ENCODE data around the gene ZNF134.
A peak's percentile ranks its signal among the peaks of the same experiment; 100 is the strongest.

Gene ZNF134

GRCh38 chr19:57613941-57614743 is at the start of gene ZNF134:
ZNF134 (plus strand) TSS chr19:57614242; CDS start chr19:57619469, 5,227 bp downstream.
- peak; percentile 75 to 79 for DNase-seq (ENCODE audit: low read depth in 2 of 2)

GRCh38 chr19:57566396-57567265 is 47.4 kb upstream of the ZNF134 start:
- no peak for DNase-seq (ENCODE audit: low read depth in 2 of 2)

- no peak for DNase-seq (ENCODE audit: low read depth in 2 of 2)
Measured at GRCh38 chr19:57570707-57571106, 43.3 kb upstream of the ZNF134 start.

- no peak for DNase-seq (ENCODE audit: low read depth in 2 of 2)
Measured at GRCh38 chr19:57572415-57572947, 41.6 kb upstream of the ZNF134 start.

GRCh38 chr19:57576661-57577060 is 37.4 kb upstream of the ZNF134 start:
- DNase-seq (ENCODE audit: low read depth in 2 of 2), result no peak

- peak; percentile 82 to 93 for DNase-seq (ENCODE audit: low read depth in 2 of 2)
Measured at GRCh38 chr19:57578487-57579205, 35.4 kb upstream of the ZNF134 start, which contains the start of gene ZNF416. ZNF416 (minus strand) TSS chr19:57578911; CDS start chr19:57578704, 207 bp downstream.

GRCh38 chr19:57583104-57583520 is 30.9 kb upstream of the ZNF134 start:
- DNase-seq (ENCODE audit: low read depth in 2 of 2), result no peak

GRCh38 chr19:57583521-57584416 is 30.3 kb upstream of the ZNF134 start, which contains the start of gene ZIK1:
ZIK1 (plus strand) TSS chr19:57584145; CDS start chr19:57584357, 212 bp downstream.
- peak; percentile 67 to 73 for DNase-seq (ENCODE audit: low read depth in 2 of 2)

GRCh38 chr19:57587529-57587928 is 26.5 kb upstream of the ZNF134 start:
- no peak for DNase-seq (ENCODE audit: low read depth in 2 of 2)

GRCh38 chr19:57599377-57599760 is 14.7 kb upstream of the ZNF134 start:
- DNase-seq (ENCODE audit: low read depth in 2 of 2), result no peak

GRCh38 chr19:57599761-57600383 is 14.2 kb upstream of the ZNF134 start, which contains the start of gene ZNF530:
ZNF530 (plus strand) TSS chr19:57599885; CDS start chr19:57604346, 4,461 bp downstream.
- peak; percentile 79 to 82 for DNase-seq (ENCODE audit: low read depth in 2 of 2)

- DNase-seq (ENCODE audit: low read depth in 2 of 2), result no peak
Measured at GRCh38 chr19:57606931-57607330, 7.1 kb upstream of the ZNF134 start.

GRCh38 chr19:57611113-57611512 is 2.9 kb upstream of the ZNF134 start:
- DNase-seq (ENCODE audit: low read depth in 2 of 2), result no peak

- DNase-seq (ENCODE audit: low read depth in 2 of 2), result no peak
Measured at GRCh38 chr19:57615346-57615745, 1.3 kb downstream of the ZNF134 start.

- no peak for DNase-seq (ENCODE audit: low read depth in 2 of 2)
Measured at GRCh38 chr19:57620673-57621348, 6.8 kb downstream of the ZNF134 start.

GRCh38 chr19:57623091-57623490 is 9.0 kb downstream of the ZNF134 start:
- no peak for DNase-seq (ENCODE audit: low read depth in 2 of 2)

- peak; percentile 75 to 79 for DNase-seq (ENCODE audit: low read depth in 2 of 2)
Measured at GRCh38 chr19:57632987-57633831, 19.2 kb downstream of the ZNF134 start, which contains the start of gene ZNF211. ZNF211 (plus strand) TSS chr19:57633168; CDS start chr19:57633347, 179 bp downstream.

GRCh38 chr19:57633832-57634131 is 19.7 kb downstream of the ZNF134 start:
- DNase-seq (ENCODE audit: low read depth in 2 of 2), result no peak
